HG02571 (cell line): ENCODE data around the gene FUT3.

Experiments
- ATAC-seq: cut with Tn5 transposase; IDR thresholded peaks from one replicate; pipeline ENCODE4 v1.9.1; 2021; ENCODE audit warnings: mild to moderate bottlenecking, moderate library complexity; ENCODE audit not compliant: unreplicated experiment

FUT3 gene

GRCh38 chr19:5826531-5827341 is 24.5 kb downstream of the FUT3 start:
- no peak for ATAC-seq

GRCh38 chr19:5825178-5825577 is 26.1 kb downstream of the FUT3 start:
- no peak for ATAC-seq

- ATAC-seq, result no peak
These were observed 26.5 kb downstream of the FUT3 start for GRCh38 chr19:5824751-5825150.

GRCh38 chr19:5823579-5824281 is 27.5 kb downstream of the FUT3 start:
- no peak for ATAC-seq

GRCh38 chr19:5822181-5822844 is 28.9 kb downstream of the FUT3 start:
- no peak for ATAC-seq

- ATAC-seq, result no peak
These were observed 29.6 kb downstream of the FUT3 start for GRCh38 chr19:5821521-5822180.

- no peak for ATAC-seq
These were observed 30.5 kb downstream of the FUT3 start for GRCh38 chr19:5820785-5821184.

GRCh38 chr19:5818594-5818993 is 32.7 kb downstream of the FUT3 start:
- no peak for ATAC-seq

GRCh38 chr19:5817218-5817617 is 34.0 kb downstream of the FUT3 start:
- ATAC-seq, result no peak

GRCh38 chr19:5814852-5815246 is 36.4 kb downstream of the FUT3 start:
- no peak for ATAC-seq

GRCh38 chr19:5814123-5814851 is 37.0 kb downstream of the FUT3 start:
- ATAC-seq, result no peak

- no peak for ATAC-seq
These were observed 40.1 kb downstream of the FUT3 start for GRCh38 chr19:5811117-5811516.

- no peak for ATAC-seq
These were observed 41.8 kb downstream of the FUT3 start for GRCh38 chr19:5809469-5809868.

GRCh38 chr19:5809053-5809452 is 42.2 kb downstream of the FUT3 start:
- ATAC-seq, result no peak

GRCh38 chr19:5808120-5808816 is 43.0 kb downstream of the FUT3 start:
- ATAC-seq, result no peak

GRCh38 chr19:5806905-5807304 is 44.3 kb downstream of the FUT3 start:
- ATAC-seq, result no peak

GRCh38 chr19:5806133-5806489 is 45.1 kb downstream of the FUT3 start:
- ATAC-seq, result no peak

GRCh38 chr19:5805462-5806132 is 45.7 kb downstream of the FUT3 start:
- no peak for ATAC-seq
